ENCODE data around the gene TGFBR3L.

DNA sequence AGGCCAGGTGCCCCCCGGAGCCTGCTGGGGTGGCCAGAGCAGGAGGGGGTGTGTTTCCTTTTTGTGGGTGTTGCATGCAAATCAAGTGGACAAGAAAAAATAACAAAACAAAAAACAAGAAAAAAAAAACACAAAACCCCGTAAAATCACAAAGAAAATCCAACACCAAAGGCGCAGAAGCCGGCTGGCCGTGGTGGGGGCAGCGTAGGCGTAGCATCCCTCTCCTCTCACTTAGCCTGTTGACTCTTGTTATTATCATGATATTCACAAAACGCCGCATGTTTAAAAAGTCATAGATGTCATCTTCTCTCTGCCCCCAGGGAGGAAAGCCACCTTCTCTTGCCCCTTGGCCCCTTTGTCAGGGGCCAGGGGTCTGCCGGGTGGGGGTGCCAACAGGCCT is 978 bp upstream of the TGFBR3L start:
- TF ChIP-seq, protein P1, sequence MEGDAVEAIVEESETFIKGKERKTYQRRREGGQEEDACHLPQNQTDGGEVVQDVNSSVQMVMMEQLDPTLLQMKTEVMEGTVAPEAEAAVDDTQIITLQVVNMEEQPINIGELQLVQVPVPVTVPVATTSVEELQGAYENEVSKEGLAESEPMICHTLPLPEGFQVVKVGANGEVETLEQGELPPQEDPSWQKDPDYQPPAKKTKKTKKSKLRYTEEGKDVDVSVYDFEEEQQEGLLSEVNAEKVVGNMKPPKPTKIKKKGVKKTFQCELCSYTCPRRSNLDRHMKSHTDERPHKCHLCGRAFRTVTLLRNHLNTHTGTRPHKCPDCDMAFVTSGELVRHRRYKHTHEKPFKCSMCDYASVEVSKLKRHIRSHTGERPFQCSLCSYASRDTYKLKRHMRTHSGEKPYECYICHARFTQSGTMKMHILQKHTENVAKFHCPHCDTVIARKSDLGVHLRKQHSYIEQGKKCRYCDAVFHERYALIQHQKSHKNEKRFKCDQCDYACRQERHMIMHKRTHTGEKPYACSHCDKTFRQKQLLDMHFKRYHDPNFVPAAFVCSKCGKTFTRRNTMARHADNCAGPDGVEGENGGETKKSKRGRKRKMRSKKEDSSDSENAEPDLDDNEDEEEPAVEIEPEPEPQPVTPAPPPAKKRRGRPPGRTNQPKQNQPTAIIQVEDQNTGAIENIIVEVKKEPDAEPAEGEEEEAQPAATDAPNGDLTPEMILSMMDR (optimal IDR thresholded peaks at IDR 0.05 in 1 of 3, IDR thresholded peaks at IDR 0.05 in 1 of 3, conservative IDR thresholded peaks at IDR 0.05 in 1 of 3; ENCODE audit: extremely low read depth in 1 of 3, insufficient read depth in 2 of 3, low read length in 3 of 3), result no peak
- TF ChIP-seq EZH2 (IDR thresholded peaks at IDR 0.05; ENCODE audit: low read length), result no peak

Measured in keratinocyte (primary cell).